NB4 (cell line): ENCODE measurements around the gene PRPF19.

Experiments used
- CTCF ChIP-seq: IDR thresholded peaks from one replicate; pipeline ENCODE4 v1.5.1; 2012; ENCODE audit warnings: low read depth, low read length
- POLR2A ChIP-seq: IDR thresholded peaks from 2 replicates; pipeline ENCODE4 v1.6.1; 2011; ENCODE audit warnings: mild to moderate bottlenecking; ENCODE audit not compliant: insufficient read length; ENCODE audit errors: extremely low read depth

GRCh38 chr11:60948250-60948649 lies 41.9 kb upstream of the PRPF19 start:
- no peak for TF ChIP-seq POLR2A
- TF ChIP-seq CTCF: no peak
